Measurements from ENCODE around the gene NUDT15.

The NUDT15 gene

GRCh38 chr13:48037346-48038173 lies at the start of gene NUDT15:
NUDT15 (plus strand) TSS chr13:48037726; CDS start chr13:48037747, 21 bp downstream.
- peak within 1 kb of the TSS; percentile 98 for H3K27ac ChIP-seq
- CTCF ChIA-PET = interaction anchor here (0.6 to 2.8 kb wide), 17 partner anchors 9 to 1773 kb away, joined by 3 to 12 read pairs (median 3); partner anchors contain the start of gene MED4
- peak; percentile 93 for DNase-seq (ENCODE audit: low spot score)
- peak; percentile 94 for TF ChIP-seq CTCF (conservative IDR thresholded peaks at IDR 0.05; ENCODE audit: low read depth)
- POLR2A ChIA-PET (ENCODE audit: low non-redundant PET) = interaction anchor here (0.6 kb wide), 1 partner anchor 828 kb away, joined by 3 read pairs; no protein-coding TSS in a partner anchor

GRCh38 chr13:47990427-47990826 lies 47.1 kb upstream of the NUDT15 start:
- TF ChIP-seq CTCF (conservative IDR thresholded peaks at IDR 0.05; ENCODE audit: low read depth) = no peak
- H3K27ac ChIP-seq = no peak overlapping the region
- POLR2A ChIA-PET (ENCODE audit: low non-redundant PET) = no interaction called here
- no peak for DNase-seq (ENCODE audit: low spot score)
- CTCF ChIA-PET = no interaction called here

GRCh38 chr13:47990920-47991466 lies 46.5 kb upstream of the NUDT15 start:
- H3K27ac ChIP-seq = no peak overlapping the region
- no peak for DNase-seq (ENCODE audit: low spot score)
- TF ChIP-seq CTCF (conservative IDR thresholded peaks at IDR 0.05; ENCODE audit: low read depth) = no peak
- CTCF ChIA-PET = no interaction called here
- POLR2A ChIA-PET (ENCODE audit: low non-redundant PET) = no interaction called here

GRCh38 chr13:47991859-47992258 lies 45.7 kb upstream of the NUDT15 start:
- ChIA-PET POLR2A (ENCODE audit: low non-redundant PET) (no interaction called here), CTCF (interaction anchor here (0.6 kb wide), 1 partner anchor 1002 kb away, joined by 3 read pairs; no protein-coding TSS in a partner anchor)
- H3K27ac ChIP-seq = no peak overlapping the region
- DNase-seq (ENCODE audit: low spot score) = no peak
- no peak for TF ChIP-seq CTCF (conservative IDR thresholded peaks at IDR 0.05; ENCODE audit: low read depth)

GRCh38 chr13:47997384-47997783 lies 40.1 kb upstream of the NUDT15 start:
- POLR2A ChIA-PET (ENCODE audit: low non-redundant PET) = interaction anchor here (0.7 kb wide), 1 partner anchor 1910 kb away, joined by 5 read pairs; no protein-coding TSS in a partner anchor
- H3K27ac ChIP-seq = no peak overlapping the region
- CTCF ChIA-PET = interaction anchor here (1.4 kb wide), 1 partner anchor 40 kb away, joined by 4 read pairs; the partner anchor contains the start of gene NUDT15
- DNase-seq (ENCODE audit: low spot score) = no peak
- TF ChIP-seq CTCF (conservative IDR thresholded peaks at IDR 0.05; ENCODE audit: low read depth) = no peak

GRCh38 chr13:47999973-48000372 lies 37.6 kb upstream of the NUDT15 start:
- no peak for TF ChIP-seq CTCF (conservative IDR thresholded peaks at IDR 0.05; ENCODE audit: low read depth)
- ChIA-PET POLR2A (ENCODE audit: low non-redundant PET) (no interaction called here), CTCF (interaction anchor here (1.1 kb wide), 1 partner anchor 95 kb away, joined by 4 read pairs; the partner anchor contains the start of gene MED4)
- no peak for DNase-seq (ENCODE audit: low spot score)
- no peak overlapping the region for H3K27ac ChIP-seq
